IMR-90 (cell line): ENCODE data around the gene TBCC. TPM values are rescaled to one million over a fixed set of nuclear protein-coding genes. Genes with fewer than 3 reads are reported as not detected.

Experiments used
- ATAC-seq: fragments of 200-7000 bp; cut with Tn5 transposase; 2 replicates; pipeline ENCODE4 v1.9.1; 2020; ENCODE audit warnings: low read depth, mild to moderate bottlenecking, moderate library complexity
- BruUV-seq: library from RNA; stranded (reverse); fragments of 400-500 nt; replicated peaks from 2 replicates; lab custom pipeline; 2021; lab: Mats Ljungman, UMichigan
- CTCF ChIA-PET: fragments of 300-600 bp; formaldehyde crosslinking; extraction: SDS; loops from one replicate; lab custom pipeline; 2021; ENCODE audit warnings: antibody characterized with exemption; lab: Yijun Ruan, JAX
- POLR2A ChIA-PET: fragments of 300-600 bp; sonication (Branson Sonifier 250); formaldehyde crosslinking; loops from one replicate; lab custom pipeline; 2022; ENCODE audit warnings: antibody characterized with exemption; ENCODE audit not compliant: unreplicated experiment; lab: Charles Lee
- DNase-seq: peaks from one replicate; pipeline ENCODE4 v3.0.0; 2013
- H2AFZ ChIP-seq: replicated peaks from 2 replicates; pipeline ENCODE3; 2013; ENCODE audit warnings: low read length, mild to moderate bottlenecking; ENCODE audit not compliant: poor library complexity
- H2AK5ac ChIP-seq: 2 replicates; pipeline ENCODE4 v1.6.1; 2013; ENCODE audit warnings: low read depth, low read length, inconsistent platforms
- H2AK9ac ChIP-seq: replicated peaks from 2 replicates; pipeline ENCODE3; 2013; ENCODE audit warnings: mild to moderate bottlenecking, low read depth, low read length, moderate library complexity; ENCODE audit not compliant: poor library complexity
- H2BK120ac ChIP-seq: 2 replicates; pipeline ENCODE4 v1.6.1; 2013; ENCODE audit warnings: low read depth, low read length, inconsistent platforms
- H2BK15ac ChIP-seq: 3 replicates; pipeline ENCODE4 v1.6.1; 2013; ENCODE audit warnings: low read depth, low read length, inconsistent platforms
- H2BK20ac ChIP-seq: 2 replicates; pipeline ENCODE4 v1.6.1; 2013; ENCODE audit warnings: low read depth, mild to moderate bottlenecking, inconsistent platforms, low read length, moderate library complexity
- H2BK5ac ChIP-seq: 2 replicates; pipeline ENCODE4 v1.6.1; 2013; ENCODE audit warnings: mild to moderate bottlenecking, low read depth, low read length, inconsistent platforms; ENCODE audit not compliant: poor library complexity, severe bottlenecking
- H3K14ac ChIP-seq: replicated peaks from 2 replicates; pipeline ENCODE4 v1.6.1; 2013; ENCODE audit warnings: low read depth, low read length, inconsistent platforms
- H3K18ac ChIP-seq: 2 replicates; pipeline ENCODE4 v1.6.1; 2013; ENCODE audit warnings: low read depth, low read length, control low read depth
- H3K23ac ChIP-seq: 2 replicates; pipeline ENCODE4 v1.6.1; 2013; ENCODE audit warnings: low read depth, low read length, inconsistent platforms
- H3K27ac ChIP-seq: 2 replicates; pipeline ENCODE4 v1.5.1; 2013; ENCODE audit warnings: mild to moderate bottlenecking, control low read depth, low read length; ENCODE audit not compliant: insufficient read depth
- H3K27me3 ChIP-seq: 2 replicates; pipeline ENCODE4 v1.6.1; 2013; ENCODE audit warnings: low read length; ENCODE audit not compliant: control insufficient read depth, insufficient read depth
- H3K36me3 ChIP-seq: 2 replicates; pipeline ENCODE4 v1.6.1; 2013; ENCODE audit warnings: low read length, mixed read lengths; ENCODE audit not compliant: control insufficient read depth, insufficient read depth
- H3K4ac ChIP-seq: 2 replicates; pipeline ENCODE4 v1.6.1; 2013; ENCODE audit warnings: low read depth, low read length, inconsistent platforms
- H3K4me1 ChIP-seq: 2 replicates; pipeline ENCODE4 v1.6.1; 2013; ENCODE audit warnings: low read length, mixed read lengths; ENCODE audit not compliant: control insufficient read depth, insufficient read depth
- H3K4me2 ChIP-seq: 2 replicates; pipeline ENCODE4 v1.6.1; 2013; ENCODE audit warnings: low read depth, mild to moderate bottlenecking, control low read depth, low read length, moderate library complexity
- H3K4me3 ChIP-seq: 2 replicates; pipeline ENCODE4 v1.5.1; 2013; ENCODE audit warnings: low read depth, mild to moderate bottlenecking, control low read depth, low read length, moderate library complexity; ENCODE audit not compliant: insufficient read depth
- H3K56ac ChIP-seq: 2 replicates; pipeline ENCODE4 v1.6.1; 2013; ENCODE audit warnings: low read length, inconsistent platforms; ENCODE audit not compliant: insufficient read depth; ENCODE audit errors: extremely low read depth
- H3K79me1 ChIP-seq, 2 experiments: 2 replicates each; pipeline ENCODE4 v1.6.1; 2013; ENCODE audit warnings: low read length in 2 of 2, inconsistent platforms in 1 of 2, low read depth in 1 of 2
- H3K9ac ChIP-seq: 2 replicates; pipeline ENCODE4 v1.6.1; 2013; ENCODE audit warnings: low read depth, low read length, control low read depth
- H3K9me1 ChIP-seq: 2 replicates; pipeline ENCODE4 v1.6.1; 2013; ENCODE audit warnings: low read length, inconsistent platforms; ENCODE audit not compliant: insufficient read depth
- H3K9me3 ChIP-seq: 2 replicates; pipeline ENCODE4 v1.6.1; 2013; ENCODE audit warnings: low read length; ENCODE audit not compliant: control insufficient read depth, insufficient read depth
- H4K20me1 ChIP-seq: 2 replicates; pipeline ENCODE4 v1.6.1; 2013; ENCODE audit warnings: low read length, inconsistent platforms; ENCODE audit not compliant: insufficient read depth
- H4K5ac ChIP-seq: 2 replicates; pipeline ENCODE4 v1.6.1; 2013; ENCODE audit warnings: mild to moderate bottlenecking, low read depth, low read length, control low read depth
- H4K8ac ChIP-seq, 2 experiments: 2 replicates each; pipeline ENCODE4 v1.6.1; 2013; ENCODE audit warnings: low read depth in 2 of 2, low read length in 2 of 2, control low read depth in 1 of 2, inconsistent platforms in 1 of 2
- H4K91ac ChIP-seq: 2 replicates; pipeline ENCODE4 v1.6.1; 2013; ENCODE audit warnings: low read depth, low read length, inconsistent platforms; ENCODE audit not compliant: insufficient read depth
- BHLHE40 ChIP-seq: fragments of 150-350 bp; IDR thresholded peaks from 2 replicates; pipeline ENCODE4 v1.6.1; 2016; ENCODE audit warnings: mild to moderate bottlenecking, low read depth, low read length
- CHD1 ChIP-seq: IDR thresholded peaks from 2 replicates; pipeline ENCODE4 v1.6.1; 2012; ENCODE audit warnings: low read depth, low read length, improper control_type of control experiment
- CTCF ChIP-seq: conservative IDR thresholded peaks from 2 replicates; pipeline ENCODE4 v1.5.1; 2012; ENCODE audit warnings: mild to moderate bottlenecking, low read depth, low read length, improper control_type of control experiment
- ELK1 ChIP-seq: fragments of 150-350 bp; IDR thresholded peaks from 2 replicates; pipeline ENCODE4 v1.6.1; 2016; ENCODE audit warnings: low read depth, mild to moderate bottlenecking, low read length, moderate library complexity, borderline replicate concordance
- FOS ChIP-seq: fragments of 150-350 bp; IDR thresholded peaks from 2 replicates; pipeline ENCODE4 v1.6.1; 2016; ENCODE audit warnings: low read depth, low read length
- MAFK ChIP-seq: IDR thresholded peaks from 2 replicates; pipeline ENCODE4 v1.6.1; 2012; ENCODE audit warnings: low read depth, low read length, improper control_type of control experiment
- MAZ ChIP-seq: IDR thresholded peaks from 2 replicates; pipeline ENCODE4 v1.6.1; 2012; ENCODE audit warnings: low read depth, mild to moderate bottlenecking, low read length, improper control_type of control experiment, moderate library complexity, borderline replicate concordance
- MXI1 ChIP-seq: IDR thresholded peaks from 2 replicates; pipeline ENCODE4 v1.6.1; 2012; ENCODE audit warnings: low read depth, mild to moderate bottlenecking, low read length, moderate library complexity, borderline replicate concordance
- NFE2L2 ChIP-seq: fragments of 150-350 bp; IDR thresholded peaks from 2 replicates; pipeline ENCODE4 v1.6.1; 2016; ENCODE audit warnings: low read depth, mild to moderate bottlenecking, low read length
- POLR2A ChIP-seq: IDR thresholded peaks from 2 replicates; pipeline ENCODE4 v1.6.1; 2012; ENCODE audit warnings: mild to moderate bottlenecking, low read depth, low read length
- RAD21 ChIP-seq: IDR thresholded peaks from 2 replicates; pipeline ENCODE4 v1.6.1; 2012; ENCODE audit warnings: low read length, improper control_type of control experiment
- RFX5 ChIP-seq: IDR thresholded peaks from 2 replicates; pipeline ENCODE4 v1.8.0; 2012; ENCODE audit warnings: low read depth, mild to moderate bottlenecking, low read length, moderate library complexity
- SMC3 ChIP-seq: fragments of 150-350 bp; IDR thresholded peaks from 2 replicates; pipeline ENCODE4 v1.6.1; 2016; ENCODE audit warnings: low read depth, mild to moderate bottlenecking, antibody characterized with exemption, low read length, moderate library complexity
- WGBS, 2 experiments: methylation state at CpG; one replicate each; pipeline versions ENCODE4 v1.1.5 to v1.1.7; 2013; ENCODE audit warnings: missing lambda C conversion rate in 2 of 2; ENCODE audit not compliant: insufficient read length in 1 of 2; ENCODE audit errors: extremely low coverage in 2 of 2; 5-methylcytosine and 5-hydroxymethylcytosine counted together
- dilution Hi-C: fragments of 300-500 bp; cut with HindIII; formaldehyde crosslinking; loops from one replicate; pipeline ENCODE4 v1.14.3; 2018; ENCODE audit warnings: low sequenced_read_pairs; ENCODE audit not compliant: unreplicated experiment
- in situ Hi-C: fragments of 300-500 bp; cut with MboI; formaldehyde crosslinking; loops from 3 replicates; pipeline ENCODE4 v1.14.3; 2019; ENCODE audit warnings: low sequenced_read_pairs, inconsistent platforms, mixed read lengths
- intact Hi-C: fragments of 100-400 bp; cut with micrococcal nuclease; formaldehyde crosslinking; loops from 2 replicates; pipeline ENCODE4 v1.10.0; 2022
- polyA plus RNA-seq, 3 experiments: library from polyadenylated mRNA; depleted of rRNA; stranded (reverse); fragments of >200 nt; gene quantifications; 2 replicates each; pipeline ENCODE4 v1.2.3, GENCODE V29; 2012; ENCODE audit warnings: low replicate concordance in 1 of 3
- total RNA-seq: library from RNA; depleted of rRNA; stranded (reverse); fragments of >200 nt; gene quantifications from 2 replicates; pipeline ENCODE4 v1.2.3, GENCODE V29; 2012
- TF ChIP-seq, protein P1 (sequence below): fragments of 150-350 bp; IDR thresholded peaks from 2 replicates; pipeline ENCODE4 v1.6.1; 2017; ENCODE audit warnings: mild to moderate bottlenecking, antibody characterized with exemption, low read length, low read depth

TBCC gene
- total and polyA plus RNA-seq, 2 of the 4 experiments (the other 2 are of a cell fraction): 23.0 to 32.6 TPM

DNA sequence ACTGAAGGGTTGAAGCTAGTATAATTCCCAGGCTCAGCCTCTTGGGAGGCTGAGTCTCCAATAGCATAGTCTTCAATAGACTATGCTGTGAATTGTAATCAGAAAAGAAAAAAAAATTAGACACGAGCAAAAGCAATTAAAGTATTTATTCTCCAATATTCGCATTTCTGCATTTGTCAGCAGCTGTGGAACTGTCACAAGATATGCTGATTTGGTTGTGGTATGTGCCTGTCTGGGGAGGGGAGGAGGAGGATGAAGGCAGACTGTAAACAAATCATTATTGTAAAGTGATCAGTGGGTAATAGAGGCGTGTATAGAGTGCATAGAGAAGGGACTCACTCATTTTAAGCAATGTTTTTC lies 25.8 kb upstream of the TBCC start:
- Histone ChIP-seq H3K27me3 (no peaks in the 10 kb centered on the region), H3K14ac (no peak overlapping the region)
- POLR2A ChIA-PET: no interaction called here

More for the DNA sequence above, 25.8 kb upstream of the TBCC start:
- no TSS peak for BruUV-seq
- no peak overlapping the region for H3K4ac ChIP-seq
- no CpG with 5 or more reads among the region's 3 CpGs for WGBS, 2 experiments
- no peak overlapping the region for H3K23ac ChIP-seq
- intact Hi-C loops (no loop called here), dilution Hi-C loops (no loop called here), in situ Hi-C loops (no loop called here)
- no peak overlapping the region for H2BK5ac ChIP-seq
- H4K91ac ChIP-seq: no peak overlapping the region
- H3K4me1 ChIP-seq: no peaks in the 10 kb centered on the region
- no peak overlapping the region for H3K18ac ChIP-seq
- H3K36me3 ChIP-seq: no peaks in the 10 kb centered on the region
- no peak overlapping the region for H2BK120ac ChIP-seq
- H4K8ac ChIP-seq: no peak overlapping the region
- H3K9ac ChIP-seq: no peak overlapping the region
- H4K5ac ChIP-seq: no peak overlapping the region
- no peak overlapping the region for H3K56ac ChIP-seq
- TF ChIP-seq CTCF: no peak
- TF ChIP-seq SMC3: no peak
- no peak for TF ChIP-seq POLR2A
- TF ChIP-seq MAZ: no peak
- TF ChIP-seq, protein P1, sequence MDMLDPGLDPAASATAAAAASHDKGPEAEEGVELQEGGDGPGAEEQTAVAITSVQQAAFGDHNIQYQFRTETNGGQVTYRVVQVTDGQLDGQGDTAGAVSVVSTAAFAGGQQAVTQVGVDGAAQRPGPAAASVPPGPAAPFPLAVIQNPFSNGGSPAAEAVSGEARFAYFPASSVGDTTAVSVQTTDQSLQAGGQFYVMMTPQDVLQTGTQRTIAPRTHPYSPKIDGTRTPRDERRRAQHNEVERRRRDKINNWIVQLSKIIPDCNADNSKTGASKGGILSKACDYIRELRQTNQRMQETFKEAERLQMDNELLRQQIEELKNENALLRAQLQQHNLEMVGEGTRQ: no peak
- TF ChIP-seq MXI1: no peak
- TF ChIP-seq FOS: no peak
- no peak for TF ChIP-seq BHLHE40
- TF ChIP-seq RFX5: no peak
- TF ChIP-seq ELK1: no peak
- TF ChIP-seq MAFK: no peak
- no peak for TF ChIP-seq RAD21
- no peak for TF ChIP-seq CHD1
- TF ChIP-seq NFE2L2: no peak
- CTCF ChIA-PET: interaction anchor here (0.6 to 1.0 kb wide), 2 partner anchors 22 to 120 kb away, joined by 3 read pairs; no protein-coding TSS in a partner anchor
- ATAC-seq (no peak), DNase-seq (no peak)
- no peaks in the 10 kb centered on the region for H4K20me1 ChIP-seq
- H2AK5ac ChIP-seq: no peak overlapping the region
- H3K79me1 ChIP-seq: 0 out of 4 replicates have a peak, but pooled peaks cover 0 to 4% of the 10 kb centered on the region in 2 experiments
- no peaks in the 10 kb centered on the region for H3K9me3 ChIP-seq
- H3K27ac ChIP-seq: no peak overlapping the region
- H2BK15ac ChIP-seq: no peak overlapping the region
- H3K9me1 ChIP-seq: peaks cover 3% of the 10 kb centered on the region; the same call in 1 of the 2 replicates
- no peak overlapping the region for H3K4me2 ChIP-seq
- H2AFZ ChIP-seq: no peak overlapping the region
- no peak overlapping the region for H2AK9ac ChIP-seq
- no peak overlapping the region for H3K4me3 ChIP-seq
- no peak overlapping the region for H2BK20ac ChIP-seq
